DND-41 (cell line): Measurements from ENCODE around the gene SLC13A3.

Experiments used
- ATAC-seq: fragments of 200-7000 bp; cut with Tn5 transposase; 3 replicates; pipeline ENCODE4 v1.9.1; 2021; ENCODE audit warnings: low read depth; ENCODE audit not compliant: insufficient read depth
- DNase-seq: peaks from one replicate; pipeline ENCODE4 v3.0.0-alpha.2; 2020
- H2AFZ ChIP-seq: 2 replicates; pipeline ENCODE4 v1.6.0; 2012; ENCODE audit warnings: low read depth, low read length
- H3K27ac ChIP-seq: 2 replicates; pipeline ENCODE4 v1.5.1; 2012; ENCODE audit warnings: low read length, inconsistent platforms
- H3K27me3 ChIP-seq: fragments of 200-600 bp; sonication (generic); 2 replicates; pipeline ENCODE4 v1.6.0; 2012; ENCODE audit warnings: low read length, mild to moderate bottlenecking, inconsistent platforms; ENCODE audit not compliant: insufficient read depth, poor library complexity
- H3K36me3 ChIP-seq: 2 replicates; pipeline ENCODE4 v1.5.1; 2012; ENCODE audit warnings: low read length, inconsistent platforms; ENCODE audit not compliant: insufficient read depth
- H3K4me1 ChIP-seq: 2 replicates; pipeline ENCODE4 v1.5.1; 2012; ENCODE audit warnings: mild to moderate bottlenecking, low read length; ENCODE audit not compliant: insufficient read depth
- H3K4me2 ChIP-seq: 2 replicates; pipeline ENCODE4 v1.6.0; 2012; ENCODE audit warnings: mild to moderate bottlenecking, moderate library complexity, low read length, inconsistent platforms; ENCODE audit not compliant: insufficient read depth
- H3K4me3 ChIP-seq, 2 experiments: fragments of 200-600 bp in 1 of 2; shearing (Covaris generic) in 1 of 2; 2 replicates each; pipeline ENCODE4 v1.5.1; 2012 to 2016; ENCODE audit warnings: inconsistent platforms in 2 of 2, low read length in 2 of 2, mild to moderate bottlenecking in 2 of 2, low read depth in 1 of 2, moderate library complexity in 1 of 2
- H3K79me2 ChIP-seq: 2 replicates; pipeline ENCODE4 v1.6.0; 2012; ENCODE audit warnings: low read length, inconsistent platforms; ENCODE audit not compliant: insufficient read depth
- H3K9ac ChIP-seq: 2 replicates; pipeline ENCODE4 v1.6.0; 2012; ENCODE audit warnings: low read depth, mild to moderate bottlenecking, inconsistent platforms, low read length, moderate library complexity
- H3K9me3 ChIP-seq: 2 replicates; pipeline ENCODE4 v1.5.1; 2012; ENCODE audit warnings: low read length, moderate library complexity, mild to moderate bottlenecking, inconsistent platforms; ENCODE audit not compliant: insufficient read depth, severe bottlenecking
- H4K20me1 ChIP-seq: 2 replicates; pipeline ENCODE4 v1.6.0; 2012; ENCODE audit warnings: low read length; ENCODE audit not compliant: insufficient read depth
- CTCF ChIP-seq: IDR thresholded peaks from 2 replicates; pipeline ENCODE4 v1.5.1; 2012; ENCODE audit warnings: borderline replicate concordance, low read length, moderate library complexity, mild to moderate bottlenecking; ENCODE audit not compliant: poor library complexity, severe bottlenecking; ENCODE audit errors: extremely low read depth
- EZH2 ChIP-seq: IDR thresholded peaks from 3 replicates; pipeline ENCODE4 v1.6.1; 2012; ENCODE audit warnings: borderline replicate concordance, low read depth, mild to moderate bottlenecking, moderate library complexity, low read length, inconsistent platforms; ENCODE audit not compliant: severe bottlenecking

SLC13A3 gene

GRCh38 chr20:46600286-46600752 is 50.9 kb downstream of the SLC13A3 start:
- TF ChIP-seq CTCF: no peak
- no peak for TF ChIP-seq EZH2
- H3K36me3 ChIP-seq: no peaks in the 10 kb centered on the region
- H3K9ac ChIP-seq: no peak overlapping the region
- H3K79me2 ChIP-seq: no peaks in the 10 kb centered on the region
- ATAC-seq (no peak), DNase-seq (no peak)
- H4K20me1 ChIP-seq: 0 out of 2 replicates have a peak, but pooled peaks cover 3% of the 10 kb centered on the region
- H3K4me1 ChIP-seq: no peaks in the 10 kb centered on the region
- no peak overlapping the region for H3K27ac ChIP-seq
- no peak overlapping the region for H2AFZ ChIP-seq
- H3K4me3 ChIP-seq: no peak overlapping the region
- no peak overlapping the region for H3K4me2 ChIP-seq
- H3K27me3 ChIP-seq: peaks cover 3% of the 10 kb centered on the region
- H3K9me3 ChIP-seq: no peaks in the 10 kb centered on the region

GRCh38 chr20:46599227-46599987 is 51.9 kb downstream of the SLC13A3 start:
- no peak for DNase-seq
- Histone ChIP-seq H3K4me3 (no peak overlapping the region), H3K79me2 (no peaks in the 10 kb centered on the region), H2AFZ (no peak overlapping the region), H3K4me2 (no peak overlapping the region), H3K27ac (no peak overlapping the region), H3K36me3 (no peaks in the 10 kb centered on the region), H3K9me3 (no peaks in the 10 kb centered on the region), H3K4me1 (no peaks in the 10 kb centered on the region), H3K27me3 (peaks cover 3% of the 10 kb centered on the region), H4K20me1 (0 out of 2 replicates have a peak, but pooled peaks cover 3% of the 10 kb centered on the region), H3K9ac (no peak overlapping the region)
- ATAC-seq: no peak
- no peak for TF ChIP-seq CTCF
- TF ChIP-seq EZH2: no peak

- H3K27ac ChIP-seq: no peak overlapping the region
- H2AFZ ChIP-seq: no peak overlapping the region
- no peak overlapping the region for H3K4me3 ChIP-seq
- H3K9ac ChIP-seq: no peak overlapping the region
- no peaks in the 10 kb centered on the region for H3K36me3 ChIP-seq
- ATAC-seq: no peak
- H3K9me3 ChIP-seq: no peaks in the 10 kb centered on the region
- no peak overlapping the region for H3K4me2 ChIP-seq
- peaks cover 3% of the 10 kb centered on the region for H3K27me3 ChIP-seq
- H3K79me2 ChIP-seq: no peaks in the 10 kb centered on the region
- 0 out of 2 replicates have a peak, but pooled peaks cover 3% of the 10 kb centered on the region for H4K20me1 ChIP-seq
- no peak for DNase-seq
- TF ChIP-seq CTCF: no peak
- TF ChIP-seq EZH2: no peak
- no peaks in the 10 kb centered on the region for H3K4me1 ChIP-seq
Measured at GRCh38 chr20:46595933-46596332, 55.3 kb downstream of the SLC13A3 start.

DNA sequence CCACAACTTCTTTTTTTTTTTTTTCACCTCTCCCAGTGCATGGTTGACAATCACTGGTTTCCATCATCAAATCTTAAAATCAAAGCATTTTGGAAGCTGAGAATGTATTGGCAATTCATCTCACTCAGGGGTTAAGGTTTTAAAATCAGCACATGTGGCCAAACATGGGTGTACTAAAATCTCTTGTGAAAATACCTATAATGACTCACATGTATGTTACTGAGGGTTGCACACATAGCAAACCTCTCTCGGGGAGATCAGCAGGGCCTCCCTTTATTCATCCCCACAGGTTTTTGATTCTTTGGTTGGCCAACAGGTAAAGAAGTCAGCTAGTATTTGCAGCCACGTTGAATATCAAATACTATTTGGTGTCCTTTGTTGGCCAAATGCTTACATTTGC is 56.5 kb downstream of the SLC13A3 start:
- Histone ChIP-seq H3K9ac (no peak overlapping the region), H3K27ac (no peak overlapping the region), H3K27me3 (peaks cover 3% of the 10 kb centered on the region), H3K4me3 (no peak overlapping the region), H2AFZ (no peak overlapping the region), H4K20me1 (0 out of 2 replicates have a peak, but pooled peaks cover 3% of the 10 kb centered on the region), H3K36me3 (no peaks in the 10 kb centered on the region), H3K9me3 (no peaks in the 10 kb centered on the region), H3K79me2 (no peaks in the 10 kb centered on the region), H3K4me1 (no peaks in the 10 kb centered on the region), H3K4me2 (no peak overlapping the region)
- ATAC-seq (no peak), DNase-seq (no peak)
- TF ChIP-seq CTCF (no peak), EZH2 (no peak)
